Stimulated activated memory B cell treated with anti-CD40 and anti-IgM and Interleukin-4, amounts not matched to agents 10 μg/mL and 1 μg/mL and 100 μg/mL, for 72 hours (primary cell): Measurements from ENCODE around the gene SHISA9.
A peak's percentile ranks its signal among the peaks of the same experiment; 100 is the strongest.

Source experiments
- ATAC-seq: fragments of 150-1000 bp; cut with Tn5 transposase; 2 replicates; pipeline ENCODE4 v1.10.0; 2021
- H3K27ac Mint-ChIP-seq: one replicate; pipeline ENCODE4 v1.8.0; 2022; ENCODE audit warnings: mild to moderate bottlenecking, mixed read lengths
- H3K27me3 Mint-ChIP-seq: one replicate; pipeline ENCODE4 v1.8.0; 2022; ENCODE audit warnings: mixed read lengths
- H3K36me3 Mint-ChIP-seq: one replicate; pipeline ENCODE4 v1.8.0; 2022; ENCODE audit warnings: mixed read lengths
- H3K4me1 Mint-ChIP-seq: one replicate; pipeline ENCODE4 v1.8.0; 2022; ENCODE audit warnings: mixed read lengths
- H3K4me3 Mint-ChIP-seq: one replicate; pipeline ENCODE4 v1.8.0; 2022; ENCODE audit warnings: mild to moderate bottlenecking, moderate library complexity, mixed read lengths
- H3K9me3 Mint-ChIP-seq: one replicate; pipeline ENCODE4 v1.8.0; 2022; ENCODE audit warnings: mixed read lengths

The SHISA9 gene

DNA sequence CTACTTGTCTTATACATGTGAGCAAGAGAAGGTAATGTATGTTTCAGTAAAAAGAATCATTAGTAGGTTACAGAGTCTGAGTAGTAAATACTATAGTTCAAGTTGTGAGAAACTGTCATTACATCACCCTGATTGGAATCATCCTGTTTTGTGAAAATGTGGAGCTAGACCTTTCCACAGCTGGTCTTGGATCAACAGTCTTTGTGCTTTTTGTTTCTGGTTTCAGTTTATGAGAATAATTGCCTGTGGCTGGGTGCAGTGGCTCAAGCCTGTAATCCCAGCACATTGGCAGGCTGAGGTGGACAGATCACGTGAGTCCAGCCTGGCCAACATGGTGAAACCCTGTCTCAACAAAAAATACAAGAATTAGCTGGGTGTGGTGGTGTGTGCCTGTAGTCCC is 19.7 kb upstream of the SHISA9 start:
- H3K9me3 Mint-ChIP-seq, result peaks cover 11% of the 10 kb centered on the region
- H3K4me3 Mint-ChIP-seq, result no peak overlapping the region
- ATAC-seq, result no peak
- H3K27ac Mint-ChIP-seq, result no peak overlapping the region
- peaks cover under 1% of the 10 kb centered on the region for H3K27me3 Mint-ChIP-seq
- no peaks in the 10 kb centered on the region for H3K36me3 Mint-ChIP-seq
- H3K4me1 Mint-ChIP-seq, result no peaks in the 10 kb centered on the region

GRCh38 chr16:12885742-12886141 is 15.7 kb upstream of the SHISA9 start:
- H3K9me3 Mint-ChIP-seq, result peaks cover 6% of the 10 kb centered on the region
- no peak overlapping the region for H3K27ac Mint-ChIP-seq
- H3K27me3 Mint-ChIP-seq, result peaks cover 15% of the 10 kb centered on the region
- H3K4me1 Mint-ChIP-seq, result no peaks in the 10 kb centered on the region
- no peak overlapping the region for H3K4me3 Mint-ChIP-seq
- no peaks in the 10 kb centered on the region for H3K36me3 Mint-ChIP-seq
- no peak for ATAC-seq

DNA sequence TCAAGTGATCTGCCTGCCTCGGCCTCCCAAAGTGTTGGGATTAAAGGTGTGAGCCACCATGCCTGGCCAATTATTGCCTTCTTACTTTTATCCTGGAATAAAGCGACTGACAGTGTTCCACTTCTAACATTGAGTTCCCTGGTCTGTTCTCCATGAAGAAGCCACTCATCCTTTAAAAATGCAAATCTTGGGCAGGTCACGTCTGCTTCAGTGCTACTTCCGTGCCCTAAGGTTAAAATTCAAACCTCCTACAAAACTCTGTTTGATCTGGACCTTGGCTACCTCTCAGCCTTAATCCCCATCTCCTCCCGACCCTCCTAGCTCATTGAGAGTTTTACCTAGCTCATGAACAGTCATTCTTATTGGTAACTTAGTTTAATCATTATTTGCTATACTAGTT is 9.6 kb upstream of the SHISA9 start:
- H3K27ac Mint-ChIP-seq, result no peak overlapping the region
- no peaks in the 10 kb centered on the region for H3K36me3 Mint-ChIP-seq
- no peak for ATAC-seq
- no peak overlapping the region for H3K4me3 Mint-ChIP-seq
- peaks cover 32% of the 10 kb centered on the region for H3K27me3 Mint-ChIP-seq
- H3K4me1 Mint-ChIP-seq, result no peaks in the 10 kb centered on the region
- no peaks in the 10 kb centered on the region for H3K9me3 Mint-ChIP-seq

- no peaks in the 10 kb centered on the region for H3K36me3 Mint-ChIP-seq
- H3K27me3 Mint-ChIP-seq, result peaks cover 29% of the 10 kb centered on the region
- no peak overlapping the region for H3K27ac Mint-ChIP-seq
- no peak for ATAC-seq
- H3K9me3 Mint-ChIP-seq, result no peaks in the 10 kb centered on the region
- H3K4me3 Mint-ChIP-seq, result no peak overlapping the region
- no peaks in the 10 kb centered on the region for H3K4me1 Mint-ChIP-seq
Measured at GRCh38 chr16:12893050-12893750, 8.2 kb upstream of the SHISA9 start.

GRCh38 chr16:12896562-12896961 is 4.8 kb upstream of the SHISA9 start:
- no peak overlapping the region for H3K27ac Mint-ChIP-seq
- peaks cover 58% of the 10 kb centered on the region for H3K27me3 Mint-ChIP-seq
- H3K36me3 Mint-ChIP-seq, result no peaks in the 10 kb centered on the region
- ATAC-seq, result no peak
- H3K4me3 Mint-ChIP-seq, result no peak overlapping the region
- H3K9me3 Mint-ChIP-seq, result no peaks in the 10 kb centered on the region
- no peaks in the 10 kb centered on the region for H3K4me1 Mint-ChIP-seq

DNA sequence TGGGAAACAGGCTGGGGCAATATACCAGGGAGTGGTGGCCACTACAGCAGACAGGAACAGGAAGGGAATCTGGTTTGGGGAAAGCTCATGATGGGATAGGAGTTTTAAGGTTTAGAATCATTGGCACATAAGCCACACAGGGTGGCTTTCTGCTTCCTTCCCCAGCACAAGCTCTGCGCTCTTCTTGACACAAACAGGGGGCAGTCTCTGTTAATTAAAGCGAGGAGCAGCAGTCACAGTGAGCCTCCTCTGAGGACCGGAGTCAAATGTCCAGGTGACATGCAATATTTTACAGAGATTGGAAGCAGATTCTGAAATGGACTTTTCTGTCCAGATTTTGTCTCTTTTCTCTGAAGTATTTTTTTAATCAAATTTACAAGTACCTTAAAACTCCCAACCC is 2.8 kb upstream of the SHISA9 start:
- no peaks in the 10 kb centered on the region for H3K9me3 Mint-ChIP-seq
- H3K27ac Mint-ChIP-seq, result no peak overlapping the region
- peaks cover 63% of the 10 kb centered on the region for H3K27me3 Mint-ChIP-seq
- H3K4me1 Mint-ChIP-seq, result peaks cover 7% of the 10 kb centered on the region
- no peak overlapping the region for H3K4me3 Mint-ChIP-seq
- no peak for ATAC-seq
- no peaks in the 10 kb centered on the region for H3K36me3 Mint-ChIP-seq

- Mint-ChIP-seq H3K27ac (no peak overlapping the region), H3K27me3 (peaks cover 70% of the 10 kb centered on the region), H3K4me3 (no peak overlapping the region), H3K4me1 (peaks cover 11% of the 10 kb centered on the region), H3K36me3 (no peaks in the 10 kb centered on the region), H3K9me3 (no peaks in the 10 kb centered on the region)
- no peak for ATAC-seq
Measured at GRCh38 chr16:12899529-12900143, 1.8 kb upstream of the SHISA9 start.

- Mint-ChIP-seq H3K27ac (no peak overlapping the region), H3K4me1 (peaks cover 11% of the 10 kb centered on the region), H3K27me3 (peaks cover 71% of the 10 kb centered on the region), H3K36me3 (no peaks in the 10 kb centered on the region), H3K4me3 (no peak overlapping the region), H3K9me3 (no peaks in the 10 kb centered on the region)
- no peak for ATAC-seq
Measured at GRCh38 chr16:12900156-12900555, 1.2 kb upstream of the SHISA9 start.

DNA sequence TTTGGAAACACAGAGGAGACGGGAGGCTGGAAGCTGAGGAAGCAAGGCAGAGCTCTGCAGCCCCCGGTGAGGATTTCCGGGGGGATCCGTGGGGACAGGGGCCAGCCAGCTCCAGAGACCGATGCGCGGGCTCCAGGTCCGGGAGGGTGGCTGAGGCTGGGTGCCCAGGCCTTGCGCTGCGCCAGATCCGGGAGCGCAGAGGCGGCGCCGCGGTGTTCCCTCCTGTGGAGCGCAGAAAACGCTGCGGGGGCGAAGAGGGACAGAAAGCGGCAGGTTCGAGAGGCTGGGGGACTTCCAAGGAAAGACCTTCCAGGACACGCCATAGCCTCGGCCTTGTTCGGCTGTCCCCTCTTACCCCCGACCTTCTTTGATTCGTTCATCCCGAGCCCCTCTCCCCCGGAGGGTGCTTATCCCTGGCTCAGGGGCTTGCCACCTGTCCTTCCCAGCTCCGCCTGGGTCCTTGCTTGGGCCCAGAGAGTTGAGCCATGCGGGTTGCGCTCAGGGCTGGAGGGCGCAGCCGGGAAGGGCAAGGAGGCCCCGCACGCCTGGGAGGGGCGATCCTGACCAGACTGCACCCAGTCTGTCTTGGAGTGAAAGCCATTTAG is 697 bp upstream of the SHISA9 start:
- no peak for ATAC-seq
- Mint-ChIP-seq H3K4me3 (no peak overlapping the region), H3K9me3 (no peaks in the 10 kb centered on the region), H3K27ac (no peak overlapping the region), H3K27me3 (peaks cover 77% of the 10 kb centered on the region), H3K4me1 (peaks cover 11% of the 10 kb centered on the region), H3K36me3 (no peaks in the 10 kb centered on the region)

- no peak for ATAC-seq
Measured at GRCh38 chr16:12901204-12901596, 198 bp upstream of the SHISA9 start.

DNA sequence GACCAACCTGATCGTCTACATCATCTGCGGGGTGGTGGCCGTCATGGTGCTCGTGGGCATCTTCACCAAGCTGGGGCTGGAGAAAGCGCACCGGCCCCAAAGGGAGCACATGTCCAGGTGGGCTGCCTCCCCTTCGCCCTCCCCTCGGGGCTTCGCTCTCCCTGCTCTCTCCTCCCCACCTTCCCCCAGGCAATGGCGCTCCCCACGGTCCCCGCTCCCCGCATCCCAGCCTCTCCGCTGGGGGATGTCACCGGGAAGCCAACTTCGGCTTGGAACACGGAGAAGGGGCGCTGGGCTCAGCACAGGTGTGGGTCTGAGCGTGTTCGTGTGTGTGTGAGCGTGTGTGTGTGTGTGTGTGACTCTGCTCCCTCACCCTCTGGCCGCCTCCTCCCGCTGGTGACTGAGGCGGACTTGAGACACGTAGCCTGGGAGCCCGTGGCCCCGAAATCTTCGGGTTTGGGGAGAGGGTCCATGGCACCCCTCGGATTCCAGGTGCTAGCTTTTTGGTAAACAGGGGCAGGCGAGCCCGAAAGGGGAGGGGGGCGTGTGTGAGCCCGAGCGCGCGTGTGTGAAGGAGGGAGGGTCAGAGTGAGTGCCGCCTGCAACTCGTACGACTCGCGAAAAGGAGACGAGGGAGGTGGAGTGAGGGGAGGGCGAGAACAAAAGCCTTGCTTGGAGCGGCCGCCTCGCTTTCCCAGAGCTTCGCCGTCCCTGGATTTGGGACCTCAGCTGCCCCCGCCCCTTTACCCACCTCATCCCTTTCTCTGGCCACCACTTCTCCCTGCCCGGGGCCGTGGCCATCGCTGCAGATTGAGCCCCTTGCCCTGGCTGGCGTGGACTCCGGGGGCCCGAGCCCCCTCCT is 1.3 kb downstream of the SHISA9 start:
- H3K27ac Mint-ChIP-seq, result no peak overlapping the region
- peaks cover 11% of the 10 kb centered on the region for H3K4me1 Mint-ChIP-seq
- H3K36me3 Mint-ChIP-seq, result no peaks in the 10 kb centered on the region
- H3K4me3 Mint-ChIP-seq, result peak overlapping the region; percentile 38
- peaks cover 90% of the 10 kb centered on the region for H3K27me3 Mint-ChIP-seq
- H3K9me3 Mint-ChIP-seq, result no peaks in the 10 kb centered on the region
- ATAC-seq, result no peak

More at GRCh38 chr16:12901204-12901596, 198 bp upstream of the SHISA9 start:
- H3K27ac Mint-ChIP-seq, result no peak overlapping the region
- H3K4me3 Mint-ChIP-seq, result no peak overlapping the region
- peaks cover 82% of the 10 kb centered on the region for H3K27me3 Mint-ChIP-seq
- H3K36me3 Mint-ChIP-seq, result no peaks in the 10 kb centered on the region
- H3K4me1 Mint-ChIP-seq, result peaks cover 11% of the 10 kb centered on the region
- H3K9me3 Mint-ChIP-seq, result no peaks in the 10 kb centered on the region

DNA sequence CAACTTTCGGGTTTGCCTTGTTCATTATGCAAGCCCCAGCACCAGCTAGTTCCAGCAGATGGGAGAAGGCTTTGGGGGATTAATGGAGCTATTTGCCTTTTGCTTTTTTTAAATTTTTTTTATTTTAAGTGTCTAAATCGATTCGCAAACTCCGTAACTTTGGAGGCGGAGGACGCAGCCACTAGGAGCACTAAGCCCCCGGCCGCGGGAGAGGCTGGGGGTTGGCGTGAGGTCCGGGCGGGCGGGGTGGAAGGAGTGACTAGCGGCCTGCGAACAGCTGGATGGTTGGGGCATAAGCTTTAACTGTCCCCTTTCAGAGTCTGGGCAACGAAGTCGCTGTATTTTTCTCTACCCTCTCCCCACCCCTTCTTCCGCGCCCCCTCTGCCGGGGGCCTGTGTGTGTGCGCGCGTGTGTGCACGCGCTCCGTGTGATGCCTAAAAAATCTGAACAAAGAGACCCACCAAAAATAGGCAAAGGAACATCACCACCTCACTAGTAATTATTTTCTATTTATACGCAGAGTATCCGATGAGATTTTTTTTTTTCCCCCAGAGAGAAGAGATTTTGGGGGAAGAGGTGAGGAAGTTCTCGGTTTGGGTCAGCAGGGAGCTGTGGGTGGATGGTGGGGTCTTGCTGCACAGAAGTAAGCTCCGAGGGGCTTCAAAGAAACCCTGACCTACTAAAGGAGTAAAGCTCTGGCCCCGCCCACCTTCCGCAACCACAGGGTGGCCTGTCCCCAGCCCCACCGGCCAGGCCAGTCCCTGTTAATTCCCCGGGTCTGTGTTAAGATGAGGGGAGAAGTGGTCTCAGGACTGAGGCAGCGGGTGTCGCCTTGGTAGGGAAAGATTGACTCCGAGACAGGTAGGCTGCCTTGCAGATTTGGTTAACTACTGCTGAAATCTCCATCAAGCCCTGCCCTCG is 2.3 kb downstream of the SHISA9 start:
- Mint-ChIP-seq H3K27me3 (peaks cover 91% of the 10 kb centered on the region), H3K4me3 (no peak overlapping the region), H3K27ac (no peak overlapping the region), H3K36me3 (no peaks in the 10 kb centered on the region), H3K9me3 (no peaks in the 10 kb centered on the region), H3K4me1 (peaks cover 11% of the 10 kb centered on the region)
- no peak for ATAC-seq

DNA sequence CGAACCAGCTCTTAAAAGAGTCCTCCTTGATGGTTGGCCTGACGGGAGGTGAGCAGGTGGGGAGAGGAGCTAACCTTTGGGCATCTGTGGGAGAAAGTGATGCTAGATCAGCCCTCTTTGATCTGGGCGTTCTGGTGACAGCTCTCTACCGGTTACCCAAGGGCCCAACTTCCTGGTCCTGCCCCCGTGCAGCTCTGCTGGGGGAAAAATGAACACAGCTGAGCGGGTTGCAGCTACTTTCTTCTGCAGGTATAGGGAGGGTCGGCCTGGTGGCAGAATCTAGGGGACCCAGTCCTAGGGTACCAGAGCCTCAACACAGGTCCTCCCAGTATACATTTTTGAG is 2.9 kb downstream of the SHISA9 start:
- Mint-ChIP-seq H3K4me3 (no peak overlapping the region), H3K4me1 (peaks cover 11% of the 10 kb centered on the region), H3K27ac (no peak overlapping the region), H3K9me3 (no peaks in the 10 kb centered on the region), H3K27me3 (peaks cover 91% of the 10 kb centered on the region), H3K36me3 (no peaks in the 10 kb centered on the region)
- ATAC-seq, result no peak

DNA sequence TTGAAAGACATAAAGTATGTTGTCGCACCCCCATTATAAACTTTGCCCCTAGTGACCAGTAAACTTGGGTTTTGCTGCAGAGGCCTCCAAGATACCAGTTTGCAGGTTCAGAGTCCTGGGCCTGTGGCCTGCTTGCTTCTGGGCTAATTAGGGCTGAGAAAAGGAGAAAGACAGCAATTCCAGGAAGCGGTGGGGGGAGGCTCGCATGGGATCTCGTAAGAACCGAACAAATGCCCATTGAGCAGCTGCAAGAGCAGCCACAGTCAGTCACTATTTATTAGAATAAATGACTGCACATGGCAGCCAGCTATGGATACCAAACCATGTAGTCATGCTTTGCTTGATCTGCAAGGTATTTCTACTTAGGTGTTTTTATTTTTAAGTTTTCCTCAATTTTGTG is 4.9 kb downstream of the SHISA9 start:
- H3K4me3 Mint-ChIP-seq, result no peak overlapping the region
- H3K27me3 Mint-ChIP-seq, result peaks cover 82% of the 10 kb centered on the region
- no peaks in the 10 kb centered on the region for H3K9me3 Mint-ChIP-seq

More for the DNA sequence above, 4.9 kb downstream of the SHISA9 start:
- Mint-ChIP-seq H3K27ac (no peak overlapping the region), H3K4me1 (peaks cover 11% of the 10 kb centered on the region), H3K36me3 (no peaks in the 10 kb centered on the region)
- ATAC-seq, result no peak
